Brain microvascular endothelial cell (primary cell): ENCODE results near the gene DOCK4.

ENCODE experiments used
- DNase-seq: peaks from one replicate; pipeline ENCODE4 v3.0.0-alpha.2; 2020
- H3K27ac ChIP-seq: fragments of 250-450 bp; sonication (Bioruptor Pico); 2 replicates; pipeline ENCODE4 v1.5.1; 2020; ENCODE audit warnings: mild to moderate bottlenecking, moderate library complexity
- H3K27me3 ChIP-seq: fragments of 250-450 bp; sonication (Bioruptor Pico); replicated peaks from 2 replicates; pipeline ENCODE4 v1.5.1; 2020; ENCODE audit warnings: mild to moderate bottlenecking
- H3K36me3 ChIP-seq: fragments of 250-450 bp; sonication (Bioruptor Pico); replicated peaks from 2 replicates; pipeline ENCODE4 v1.5.1; 2020; ENCODE audit warnings: mild to moderate bottlenecking
- H3K4me3 ChIP-seq: 2 replicates; pipeline ENCODE4 v1.5.1; 2011; ENCODE audit warnings: low read depth, mild to moderate bottlenecking, control low read depth, low read length, moderate library complexity
- in situ Hi-C: cut with HindIII; loops from 2 replicates; pipeline ENCODE4 v1.10.0; 2017; ENCODE audit warnings: low sequenced_read_pairs, low pct_ligation_motif_present
- TF ChIP-seq, protein P1 (sequence below): IDR thresholded peaks from 2 replicates; pipeline ENCODE4 v1.5.1; 2011; ENCODE audit warnings: low read depth, mild to moderate bottlenecking, moderate library complexity, low read length, control low read depth, inconsistent platforms; ENCODE audit errors: missing control alignments

The DOCK4 gene

DNA sequence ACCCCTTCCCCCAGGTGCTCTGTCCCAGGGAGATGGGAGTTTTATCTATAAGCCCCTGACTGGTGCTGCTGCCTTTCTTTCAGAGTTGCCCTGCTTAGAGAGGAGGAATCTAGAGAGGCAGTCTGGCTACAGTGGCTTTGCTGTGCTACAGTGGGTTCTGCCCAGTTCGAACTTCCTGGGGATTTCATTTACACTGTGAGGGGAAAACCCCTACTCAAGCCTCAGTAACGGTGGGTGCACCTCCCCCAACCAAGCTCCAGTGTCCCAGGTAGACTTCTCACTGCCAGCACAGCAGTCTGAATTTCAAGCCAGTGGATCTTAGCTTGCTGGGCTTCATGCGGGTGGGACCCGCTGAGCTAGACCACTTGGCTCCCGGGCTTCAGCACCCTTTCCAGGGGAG, 500.4 kb downstream of the DOCK4 start:
- in situ Hi-C loops = no loop called here
- Histone ChIP-seq H3K27ac (no peak overlapping the region), H3K27me3 (no peaks in the 10 kb centered on the region), H3K36me3 (no peaks in the 10 kb centered on the region), H3K4me3 (no peak overlapping the region)
- DNase-seq = no peak
- TF ChIP-seq, protein P1, sequence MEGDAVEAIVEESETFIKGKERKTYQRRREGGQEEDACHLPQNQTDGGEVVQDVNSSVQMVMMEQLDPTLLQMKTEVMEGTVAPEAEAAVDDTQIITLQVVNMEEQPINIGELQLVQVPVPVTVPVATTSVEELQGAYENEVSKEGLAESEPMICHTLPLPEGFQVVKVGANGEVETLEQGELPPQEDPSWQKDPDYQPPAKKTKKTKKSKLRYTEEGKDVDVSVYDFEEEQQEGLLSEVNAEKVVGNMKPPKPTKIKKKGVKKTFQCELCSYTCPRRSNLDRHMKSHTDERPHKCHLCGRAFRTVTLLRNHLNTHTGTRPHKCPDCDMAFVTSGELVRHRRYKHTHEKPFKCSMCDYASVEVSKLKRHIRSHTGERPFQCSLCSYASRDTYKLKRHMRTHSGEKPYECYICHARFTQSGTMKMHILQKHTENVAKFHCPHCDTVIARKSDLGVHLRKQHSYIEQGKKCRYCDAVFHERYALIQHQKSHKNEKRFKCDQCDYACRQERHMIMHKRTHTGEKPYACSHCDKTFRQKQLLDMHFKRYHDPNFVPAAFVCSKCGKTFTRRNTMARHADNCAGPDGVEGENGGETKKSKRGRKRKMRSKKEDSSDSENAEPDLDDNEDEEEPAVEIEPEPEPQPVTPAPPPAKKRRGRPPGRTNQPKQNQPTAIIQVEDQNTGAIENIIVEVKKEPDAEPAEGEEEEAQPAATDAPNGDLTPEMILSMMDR = no peak

GRCh38 chr7:111697771-111698170, 508.4 kb downstream of the DOCK4 start:
- in situ Hi-C loops = no loop called here
- TF ChIP-seq, protein P1 = no peak
- no peak for DNase-seq
- Histone ChIP-seq H3K36me3 (no peaks in the 10 kb centered on the region), H3K4me3 (no peak overlapping the region), H3K27me3 (no peaks in the 10 kb centered on the region), H3K27ac (no peak overlapping the region)

DNA sequence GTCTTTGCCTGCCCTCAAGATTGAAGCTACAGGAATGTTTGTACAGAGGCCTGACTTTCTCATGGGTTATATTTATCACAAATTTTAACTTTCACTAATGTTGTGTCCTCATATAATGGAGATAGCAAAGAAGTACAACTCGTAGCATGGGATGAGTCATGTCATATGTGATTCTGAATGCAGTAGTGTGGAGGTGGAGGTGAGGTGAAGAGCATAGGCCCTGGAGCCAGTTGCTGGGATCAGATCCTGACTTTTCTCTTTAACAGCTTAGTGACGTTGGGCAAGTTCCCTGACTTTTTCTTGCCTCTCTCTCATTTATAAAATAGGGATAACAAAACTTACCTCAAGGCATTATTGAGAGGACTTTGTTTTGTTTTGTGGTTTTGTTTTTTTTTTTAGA, 511.8 kb downstream of the DOCK4 start:
- Histone ChIP-seq H3K27ac (no peak overlapping the region), H3K4me3 (no peak overlapping the region), H3K27me3 (no peaks in the 10 kb centered on the region), H3K36me3 (no peaks in the 10 kb centered on the region)
- no peak for DNase-seq
- in situ Hi-C loops = no loop called here
- TF ChIP-seq, protein P1 = no peak

DNA sequence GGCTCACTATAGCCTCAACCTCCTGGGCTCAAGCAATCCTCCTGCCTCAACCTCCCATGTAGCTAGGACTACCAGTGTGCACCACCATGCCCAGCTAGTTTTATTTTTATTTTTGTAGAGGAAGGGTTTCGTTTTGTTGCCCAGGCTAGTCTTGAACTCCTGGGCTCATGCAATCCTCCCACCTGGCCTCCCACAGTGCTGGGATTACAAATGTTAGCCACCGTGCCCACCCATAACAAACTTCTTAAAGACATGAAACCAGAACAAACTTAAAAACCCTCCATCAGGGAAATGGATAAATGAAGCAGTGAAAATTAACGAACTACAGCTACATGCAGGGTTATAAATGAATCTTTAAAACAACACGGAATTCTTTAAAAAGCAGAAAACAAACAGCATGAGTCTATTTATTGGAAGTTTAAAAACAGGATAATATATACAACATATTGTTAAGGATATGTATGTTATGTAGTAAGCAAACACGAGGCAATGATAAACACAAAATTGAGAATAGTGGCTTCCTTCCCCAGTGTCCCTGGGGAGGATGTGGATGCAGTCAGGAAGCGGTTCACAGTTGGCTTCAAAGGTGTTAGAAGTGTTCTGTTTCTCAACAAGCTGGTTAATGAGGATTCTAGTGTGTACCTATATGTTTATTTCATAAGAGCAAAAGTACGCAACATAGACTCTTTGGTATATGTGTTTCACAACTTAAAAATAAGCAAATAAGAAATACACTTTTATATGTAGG, 515.7 kb downstream of the DOCK4 start:
- no peaks in the 10 kb centered on the region for H3K27me3 ChIP-seq
- H3K4me3 ChIP-seq = no peak overlapping the region
- H3K36me3 ChIP-seq = no peaks in the 10 kb centered on the region
- TF ChIP-seq, protein P1 = no peak
- no peak for DNase-seq
- in situ Hi-C loops = no loop called here
- H3K27ac ChIP-seq = no peak overlapping the region

- TF ChIP-seq, protein P1 = no peak
- Histone ChIP-seq H3K27me3 (no peaks in the 10 kb centered on the region), H3K27ac (no peak overlapping the region), H3K4me3 (no peak overlapping the region), H3K36me3 (no peaks in the 10 kb centered on the region)
- DNase-seq = no peak
- in situ Hi-C loops = no loop called here
Observed at GRCh38 chr7:111685349-111685748, 520.9 kb downstream of the DOCK4 start.
